Astrocyte (in vitro differentiated cells and primary cell): Measurements from ENCODE around the gene KLF2. TPM values are rescaled to one million over a fixed set of nuclear protein-coding genes. Genes with fewer than 3 reads are reported as not detected.

Source experiments
- DNase-seq: peaks from one replicate; pipeline ENCODE4 v3.0.0-alpha.2; 2010; ENCODE audit warnings: low read depth
- FAIRE-seq: peaks from 2 replicates; lab custom pipeline; 2011; peaks lifted over from hg19 to GRCh38; lab: Jason Lieb, UNC
- H2AFZ ChIP-seq: 2 replicates; pipeline ENCODE4 v1.6.0; 2012; ENCODE audit warnings: low read depth, low read length, inconsistent platforms
- H3K27ac ChIP-seq: 2 replicates; pipeline ENCODE4 v1.5.1; 2011; ENCODE audit warnings: low read depth, low read length, inconsistent platforms
- H3K27me3 ChIP-seq: 2 replicates; pipeline ENCODE4 v1.6.0; 2011; ENCODE audit warnings: low read length, inconsistent platforms; ENCODE audit not compliant: insufficient read depth
- H3K36me3 ChIP-seq: 2 replicates; pipeline ENCODE4 v1.5.1; 2011; ENCODE audit warnings: low read length, inconsistent platforms; ENCODE audit not compliant: insufficient read depth
- H3K4me1 ChIP-seq: 2 replicates; pipeline ENCODE4 v1.5.1; 2011; ENCODE audit warnings: low read length, inconsistent platforms; ENCODE audit not compliant: insufficient read depth
- H3K4me2 ChIP-seq: 2 replicates; pipeline ENCODE4 v1.6.0; 2012; ENCODE audit warnings: low read length, inconsistent platforms
- H3K4me3 ChIP-seq: 2 replicates; pipeline ENCODE4 v1.5.1; 2011; ENCODE audit warnings: low read depth, mild to moderate bottlenecking, low read length, inconsistent platforms; ENCODE audit not compliant: insufficient read depth
- H3K79me2 ChIP-seq: 2 replicates; pipeline ENCODE4 v1.6.0; 2012; ENCODE audit warnings: mild to moderate bottlenecking, low read length, inconsistent platforms; ENCODE audit not compliant: insufficient read depth
- H3K9ac ChIP-seq: 2 replicates; pipeline ENCODE4 v1.6.0; 2012; ENCODE audit warnings: mild to moderate bottlenecking, low read length, inconsistent platforms
- H3K9me3 ChIP-seq: 2 replicates; pipeline ENCODE4 v1.5.1; 2012; ENCODE audit warnings: low read depth, mild to moderate bottlenecking, low read length, inconsistent platforms; ENCODE audit not compliant: insufficient read depth
- H4K20me1 ChIP-seq: 2 replicates; pipeline ENCODE4 v1.6.0; 2012; ENCODE audit warnings: low read length, inconsistent platforms; ENCODE audit not compliant: insufficient read depth
- H3K27ac Mint-ChIP-seq: one replicate; pipeline ENCODE4 v1.8.0; 2021; ENCODE audit warnings: mild to moderate bottlenecking, mixed read lengths; ENCODE audit not compliant: unreplicated experiment
- H3K27me3 Mint-ChIP-seq: one replicate; pipeline ENCODE4 v1.8.0; 2021; ENCODE audit warnings: low read depth, mixed read lengths; ENCODE audit not compliant: unreplicated experiment
- H3K36me3 Mint-ChIP-seq: one replicate; pipeline ENCODE4 v1.8.0; 2021; ENCODE audit warnings: low read depth, mixed read lengths; ENCODE audit not compliant: unreplicated experiment
- H3K4me1 Mint-ChIP-seq: one replicate; pipeline ENCODE4 v1.8.0; 2021; ENCODE audit warnings: low read depth, mixed read lengths; ENCODE audit not compliant: unreplicated experiment
- H3K4me3 Mint-ChIP-seq: one replicate; pipeline ENCODE4 v1.8.0; 2021; ENCODE audit warnings: mild to moderate bottlenecking, moderate library complexity, mixed read lengths; ENCODE audit not compliant: unreplicated experiment
- H3K9me3 Mint-ChIP-seq: one replicate; pipeline ENCODE4 v1.8.0; 2021; ENCODE audit warnings: mild to moderate bottlenecking, mixed read lengths; ENCODE audit not compliant: unreplicated experiment
- CTCF ChIP-seq: IDR thresholded peaks from 2 replicates; pipeline ENCODE4 v1.5.1; 2011; ENCODE audit warnings: low read depth, mild to moderate bottlenecking, inconsistent platforms, low read length, moderate library complexity; ENCODE audit not compliant: insufficient read depth
- EZH2 ChIP-seq: IDR thresholded peaks from 2 replicates; pipeline ENCODE4 v1.6.1; 2012; ENCODE audit warnings: mild to moderate bottlenecking, low read length, inconsistent platforms; ENCODE audit not compliant: insufficient read depth
- total RNA-seq: library from RNA; stranded (reverse); gene quantifications from 2 replicates; pipeline ENCODE4 v1.2.1, GENCODE V29; 2021

Gene KLF2
- total RNA-seq, 1 donor from 2014 or later, result 1.9 TPM

- no peaks in the 10 kb centered on the region for H3K79me2 ChIP-seq
- no peak for DNase-seq
- H3K4me3 ChIP-seq, result no peak overlapping the region
- H3K36me3 ChIP-seq, result peaks cover 3% of the 10 kb centered on the region
- H3K27me3 ChIP-seq, result no peaks in the 10 kb centered on the region
- Mint-ChIP-seq H3K36me3 (peaks cover 2% of the 10 kb centered on the region), H3K27ac (no peak overlapping the region), H3K4me3 (no peak overlapping the region), H3K9me3 (no peaks in the 10 kb centered on the region), H3K4me1 (peaks cover 7% of the 10 kb centered on the region), H3K27me3 (peaks cover 30% of the 10 kb centered on the region)
- H3K9me3 ChIP-seq, result no peaks in the 10 kb centered on the region
- H2AFZ ChIP-seq, result no peak overlapping the region
- no peak for TF ChIP-seq CTCF
- no peak for TF ChIP-seq EZH2
- no peak overlapping the region for H3K9ac ChIP-seq
- no peak overlapping the region for H3K27ac ChIP-seq
- H4K20me1 ChIP-seq, result peaks cover 12% of the 10 kb centered on the region
- H3K4me2 ChIP-seq, result no peak overlapping the region
- no peak for FAIRE-seq
- peaks cover 19% of the 10 kb centered on the region for H3K4me1 ChIP-seq
Measured at GRCh38 chr19:16333001-16333586, 8.5 kb downstream of the KLF2 start.

DNA sequence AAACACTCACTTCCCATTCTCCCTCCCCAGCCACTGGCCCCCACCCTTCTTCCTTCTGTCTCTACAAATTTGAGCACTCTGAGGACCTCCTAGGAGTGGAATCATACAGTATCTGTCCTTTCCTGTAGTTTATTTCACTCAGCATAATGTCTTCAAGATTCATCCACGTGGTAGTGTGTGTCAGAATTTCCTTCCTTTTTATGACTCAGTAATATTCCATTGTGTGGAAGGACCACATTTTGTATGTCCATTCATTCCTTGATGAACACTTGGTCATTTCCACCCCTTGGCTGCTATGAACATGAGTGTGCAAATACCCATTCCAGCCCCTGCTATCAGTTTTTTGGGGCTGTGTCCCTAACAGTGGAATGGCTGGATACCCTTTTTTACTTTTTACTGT lies 9.8 kb downstream of the KLF2 start:
- no peak for TF ChIP-seq EZH2
- TF ChIP-seq CTCF, result no peak
- Mint-ChIP-seq H3K36me3 (no peaks in the 10 kb centered on the region), H3K4me1 (peaks cover 15% of the 10 kb centered on the region), H3K27ac (no peak overlapping the region), H3K4me3 (no peak overlapping the region), H3K27me3 (peaks cover 18% of the 10 kb centered on the region), H3K9me3 (no peaks in the 10 kb centered on the region)
- no peak for DNase-seq
- Histone ChIP-seq H2AFZ (no peak overlapping the region), H3K9me3 (no peaks in the 10 kb centered on the region), H3K27ac (no peak overlapping the region), H3K36me3 (no peaks in the 10 kb centered on the region), H3K4me2 (no peak overlapping the region), H3K4me1 (peaks cover 28% of the 10 kb centered on the region), H3K79me2 (no peaks in the 10 kb centered on the region), H3K9ac (no peak overlapping the region), H4K20me1 (no peaks in the 10 kb centered on the region), H3K27me3 (no peaks in the 10 kb centered on the region), H3K4me3 (no peak overlapping the region)
- no peak for FAIRE-seq

DNA sequence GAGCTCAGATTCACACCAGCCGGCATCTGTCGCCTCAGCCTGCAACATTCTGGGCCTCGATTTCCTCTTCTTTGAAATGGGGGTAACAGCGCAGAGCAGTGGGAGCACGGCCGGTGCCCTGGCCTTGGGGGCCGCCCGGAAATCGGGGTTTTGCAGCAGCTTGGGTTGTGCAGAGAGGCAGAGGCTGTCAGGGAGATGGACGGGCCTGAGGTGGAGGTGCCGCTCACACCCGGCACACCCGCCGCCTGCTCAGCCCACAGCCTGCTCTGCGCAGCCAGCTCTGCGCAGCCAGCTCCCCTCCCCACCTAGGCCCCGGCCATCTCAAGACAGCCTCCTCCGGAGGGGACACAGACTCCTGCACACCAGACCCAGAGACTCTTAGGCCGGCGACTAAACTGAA lies 10.6 kb downstream of the KLF2 start:
- H3K27ac ChIP-seq, result no peak overlapping the region
- FAIRE-seq, result no peak
- H3K9me3 ChIP-seq, result no peaks in the 10 kb centered on the region
- no peak overlapping the region for H3K27ac Mint-ChIP-seq
- no peak overlapping the region for H3K9ac ChIP-seq
- peaks cover 35% of the 10 kb centered on the region for H3K4me1 ChIP-seq
- peaks cover 16% of the 10 kb centered on the region for H3K4me1 Mint-ChIP-seq
- no peaks in the 10 kb centered on the region for H3K36me3 Mint-ChIP-seq
- no peak overlapping the region for H3K4me3 ChIP-seq
- no peaks in the 10 kb centered on the region for H4K20me1 ChIP-seq
- no peak overlapping the region for H3K4me3 Mint-ChIP-seq
- peaks cover 18% of the 10 kb centered on the region for H3K27me3 Mint-ChIP-seq
- no peak overlapping the region for H3K4me2 ChIP-seq
- no peaks in the 10 kb centered on the region for H3K9me3 Mint-ChIP-seq
- no peaks in the 10 kb centered on the region for H3K79me2 ChIP-seq
- no peaks in the 10 kb centered on the region for H3K27me3 ChIP-seq
- H3K36me3 ChIP-seq, result no peaks in the 10 kb centered on the region
- TF ChIP-seq EZH2, result no peak
- TF ChIP-seq CTCF, result no peak
- no peak overlapping the region for H2AFZ ChIP-seq
- DNase-seq, result no peak
